Parathyroid adenoma (tissue), 2 donors: ENCODE data around the gene DCTPP1.

Experiments used
- H2AFZ ChIP-seq: fragments of 300-600 bp; sonication (generic); one replicate; pipeline ENCODE4 v1.7.0; 2017; ENCODE audit warnings: antibody characterized with exemption, mild to moderate bottlenecking
- H3K27ac ChIP-seq: fragments of 300-600 bp; sonication (generic); one replicate; pipeline ENCODE4 v1.7.0; 2017
- H3K27me3 ChIP-seq: fragments of 300-600 bp; sonication (generic); one replicate; pipeline ENCODE4 v1.7.0; 2017; ENCODE audit warnings: low read length; ENCODE audit not compliant: control insufficient read depth, insufficient read depth
- H3K36me3 ChIP-seq: fragments of 300-600 bp; sonication (generic); one replicate; pipeline ENCODE4 v1.7.0; 2017; ENCODE audit warnings: low read length; ENCODE audit not compliant: control insufficient read depth, insufficient read depth
- H3K4me1 ChIP-seq: fragments of 300-600 bp; sonication (generic); one replicate; pipeline ENCODE4 v1.7.0; 2017; ENCODE audit warnings: control low read depth
- H3K4me2 ChIP-seq: fragments of 300-600 bp; sonication (generic); one replicate; pipeline ENCODE4 v1.7.0; 2017; ENCODE audit warnings: low read length
- H3K4me3 ChIP-seq: fragments of 300-600 bp; sonication (generic); one replicate; pipeline ENCODE4 v1.7.0; 2017; ENCODE audit warnings: low read depth, low read length
- H3K79me2 ChIP-seq: fragments of 300-600 bp; sonication (generic); one replicate; pipeline ENCODE4 v1.7.0; 2017; ENCODE audit warnings: control low read depth
- H3K9ac ChIP-seq: fragments of 300-600 bp; sonication (generic); one replicate; pipeline ENCODE4 v1.7.0; 2017; ENCODE audit warnings: mild to moderate bottlenecking
- H3K9me3 ChIP-seq: fragments of 300-600 bp; sonication (generic); one replicate; pipeline ENCODE4 v1.7.0; 2017; ENCODE audit warnings: low read length; ENCODE audit not compliant: control insufficient read depth
- TF ChIP-seq, protein P1 (sequence below): fragments of 300-600 bp; sonication (generic); IDR thresholded peaks from one replicate; pipeline ENCODE4 v1.7.0; 2017; ENCODE audit warnings: antibody characterized with exemption, mild to moderate bottlenecking
- donor health status: primary hyperparathyroidism.

DCTPP1 gene

DNA sequence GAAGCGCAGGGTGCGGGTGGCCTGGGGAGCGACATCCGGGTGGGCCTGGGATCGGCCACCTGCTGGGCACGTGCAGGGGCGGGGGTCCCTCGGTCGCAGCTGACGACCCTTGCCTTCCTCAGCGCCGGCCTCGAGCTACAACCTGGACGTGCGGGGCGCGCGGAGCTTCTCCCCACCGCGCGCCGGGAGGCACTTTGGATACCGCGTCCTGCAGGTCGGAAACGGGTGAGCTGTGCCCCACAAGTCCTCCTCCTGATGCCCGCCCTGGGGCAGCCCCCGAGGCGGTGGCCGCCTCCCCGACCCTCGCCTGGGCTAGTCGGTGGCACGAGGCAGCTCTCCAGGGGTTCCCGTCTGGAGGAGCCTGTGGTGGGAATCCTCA, 44.2 kb upstream of the DCTPP1 start:
- no peak overlapping the region for H3K27ac ChIP-seq
- H3K4me1 ChIP-seq: no peaks in the 10 kb centered on the region
- H3K4me2 ChIP-seq: no peak overlapping the region
- H2AFZ ChIP-seq: peak overlapping the region; percentile 38
- no peaks in the 10 kb centered on the region for H3K9me3 ChIP-seq
- H3K79me2 ChIP-seq: no peaks in the 10 kb centered on the region
- TF ChIP-seq, protein P1, sequence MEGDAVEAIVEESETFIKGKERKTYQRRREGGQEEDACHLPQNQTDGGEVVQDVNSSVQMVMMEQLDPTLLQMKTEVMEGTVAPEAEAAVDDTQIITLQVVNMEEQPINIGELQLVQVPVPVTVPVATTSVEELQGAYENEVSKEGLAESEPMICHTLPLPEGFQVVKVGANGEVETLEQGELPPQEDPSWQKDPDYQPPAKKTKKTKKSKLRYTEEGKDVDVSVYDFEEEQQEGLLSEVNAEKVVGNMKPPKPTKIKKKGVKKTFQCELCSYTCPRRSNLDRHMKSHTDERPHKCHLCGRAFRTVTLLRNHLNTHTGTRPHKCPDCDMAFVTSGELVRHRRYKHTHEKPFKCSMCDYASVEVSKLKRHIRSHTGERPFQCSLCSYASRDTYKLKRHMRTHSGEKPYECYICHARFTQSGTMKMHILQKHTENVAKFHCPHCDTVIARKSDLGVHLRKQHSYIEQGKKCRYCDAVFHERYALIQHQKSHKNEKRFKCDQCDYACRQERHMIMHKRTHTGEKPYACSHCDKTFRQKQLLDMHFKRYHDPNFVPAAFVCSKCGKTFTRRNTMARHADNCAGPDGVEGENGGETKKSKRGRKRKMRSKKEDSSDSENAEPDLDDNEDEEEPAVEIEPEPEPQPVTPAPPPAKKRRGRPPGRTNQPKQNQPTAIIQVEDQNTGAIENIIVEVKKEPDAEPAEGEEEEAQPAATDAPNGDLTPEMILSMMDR: no peak
- H3K4me3 ChIP-seq: no peak overlapping the region
- no peak overlapping the region for H3K9ac ChIP-seq
- no peaks in the 10 kb centered on the region for H3K36me3 ChIP-seq
- no peaks in the 10 kb centered on the region for H3K27me3 ChIP-seq

DNA sequence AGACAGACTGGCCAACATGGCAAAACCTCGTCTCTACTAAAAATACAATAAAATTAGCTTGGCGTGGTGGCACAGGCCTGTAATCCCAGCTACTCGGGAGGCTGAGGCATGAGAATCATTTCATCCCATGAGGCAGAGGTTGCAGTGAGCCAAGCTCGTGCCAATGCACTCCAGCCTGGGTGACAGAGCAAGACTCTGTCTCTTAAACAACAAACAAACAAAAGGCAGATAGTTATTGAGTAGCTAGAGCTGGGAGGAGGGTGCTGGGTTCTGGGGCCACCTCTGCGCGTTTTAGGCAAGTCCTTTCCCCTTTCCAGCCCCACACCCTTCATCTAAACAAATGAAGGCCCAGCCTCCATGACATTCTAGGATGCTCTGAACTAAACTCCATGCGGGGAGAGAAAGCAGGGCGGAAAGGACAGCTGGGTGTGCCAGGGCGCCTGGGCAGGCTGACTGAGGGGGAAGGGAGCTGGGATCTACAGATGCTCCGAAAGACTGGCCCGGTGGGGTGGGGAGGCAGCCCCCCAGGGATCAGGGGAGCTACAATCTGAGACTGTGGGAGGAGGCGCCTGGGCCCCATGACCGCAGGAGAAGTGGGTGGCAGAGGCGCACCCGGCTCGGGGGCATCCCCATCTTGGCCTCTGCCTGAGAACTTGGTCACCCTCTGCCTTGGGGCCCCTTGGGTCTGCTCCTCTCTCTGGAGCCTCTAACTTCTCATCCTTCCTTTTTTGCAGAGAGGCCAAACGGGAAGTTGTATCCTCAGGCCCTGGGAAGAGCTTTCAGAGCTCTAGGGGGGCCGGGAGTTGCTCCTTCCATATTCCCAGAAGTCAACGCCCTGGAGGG, 43.6 kb upstream of the DCTPP1 start:
- Histone ChIP-seq H3K36me3 (no peaks in the 10 kb centered on the region), H3K27me3 (no peaks in the 10 kb centered on the region), H3K4me2 (no peak overlapping the region), H3K4me3 (no peak overlapping the region), H3K9ac (no peak overlapping the region), H3K4me1 (no peaks in the 10 kb centered on the region), H3K9me3 (no peaks in the 10 kb centered on the region), H3K79me2 (no peaks in the 10 kb centered on the region), H3K27ac (no peak overlapping the region), H2AFZ (peak overlapping the region; percentile 38)
- TF ChIP-seq, protein P1: no peak

DNA sequence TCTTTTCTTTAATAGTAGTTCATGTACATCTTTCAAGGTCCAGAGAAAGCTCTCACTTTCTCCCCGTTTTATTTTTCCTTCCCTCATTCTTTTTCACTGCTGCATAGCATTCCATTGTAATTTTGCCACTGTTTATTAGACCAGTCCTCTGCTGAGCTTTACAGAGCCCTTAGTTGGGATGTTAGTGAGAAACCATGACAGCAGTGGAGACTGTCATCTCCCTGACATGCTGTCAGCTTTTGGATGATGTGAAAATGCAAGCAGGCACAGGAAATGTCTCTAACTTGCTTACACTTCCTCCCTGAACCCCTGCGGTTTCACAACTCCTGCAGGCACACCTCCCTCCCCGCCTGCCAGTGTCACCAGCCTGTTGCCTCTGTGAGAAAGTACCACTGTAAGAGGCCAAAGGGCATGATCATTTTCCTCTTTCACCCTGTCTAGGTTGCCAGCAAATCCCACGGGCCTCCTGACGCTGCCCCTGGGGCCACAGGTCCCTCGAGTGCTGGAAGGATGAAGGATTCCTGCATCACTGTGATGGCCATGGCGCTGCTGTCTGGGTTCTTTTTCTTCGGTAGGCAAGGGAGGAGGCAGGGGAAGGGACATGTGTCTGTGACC, 42.6 kb upstream of the DCTPP1 start, which contains the start of gene ITGAL:
Gene ITGAL, plus strand, starts transcription at position 415 of the 615 bp plus-strand sequence. Its CDS starts 96 bp downstream, at position 511.
- Histone ChIP-seq H3K4me1 (no peaks in the 10 kb centered on the region), H2AFZ (no peak within 1 kb of the TSS), H3K27ac (no peak within 1 kb of the TSS), H3K9me3 (no peaks in the 10 kb centered on the region), H3K36me3 (no peaks in the 10 kb centered on the region), H3K27me3 (no peaks in the 10 kb centered on the region), H3K4me2 (no peak within 1 kb of the TSS), H3K9ac (no peak within 1 kb of the TSS), H3K4me3 (no peak within 1 kb of the TSS), H3K79me2 (no peaks in the 10 kb centered on the region)
- TF ChIP-seq, protein P1: no peak

DNA sequence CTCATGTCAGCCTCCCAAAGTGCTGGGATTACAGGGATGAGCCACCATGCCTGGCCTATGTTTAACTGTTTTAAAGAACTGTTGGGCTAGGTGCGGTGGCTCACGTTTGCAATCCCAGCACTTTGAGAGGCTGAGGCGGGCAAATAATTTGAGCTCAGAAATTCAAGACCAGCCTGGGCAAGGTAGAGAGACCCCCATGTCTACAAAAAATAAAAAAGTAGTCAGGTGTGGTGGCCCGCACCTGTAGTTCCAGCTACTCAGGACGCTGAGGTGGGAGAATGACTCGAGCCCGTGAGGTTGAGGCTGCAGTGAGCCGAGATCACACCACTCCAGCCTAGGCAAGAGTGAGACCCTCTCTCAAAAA, 40.8 kb upstream of the DCTPP1 start:
- Histone ChIP-seq H3K4me2 (no peak overlapping the region), H3K27ac (no peak overlapping the region), H3K9ac (no peak overlapping the region), H3K9me3 (no peaks in the 10 kb centered on the region), H2AFZ (no peak overlapping the region), H3K4me1 (no peaks in the 10 kb centered on the region), H3K4me3 (no peak overlapping the region), H3K79me2 (no peaks in the 10 kb centered on the region), H3K27me3 (no peaks in the 10 kb centered on the region), H3K36me3 (no peaks in the 10 kb centered on the region)
- TF ChIP-seq, protein P1: no peak
